ENCODE data around the gene NLGN4X.

NLGN4X gene

DNA sequence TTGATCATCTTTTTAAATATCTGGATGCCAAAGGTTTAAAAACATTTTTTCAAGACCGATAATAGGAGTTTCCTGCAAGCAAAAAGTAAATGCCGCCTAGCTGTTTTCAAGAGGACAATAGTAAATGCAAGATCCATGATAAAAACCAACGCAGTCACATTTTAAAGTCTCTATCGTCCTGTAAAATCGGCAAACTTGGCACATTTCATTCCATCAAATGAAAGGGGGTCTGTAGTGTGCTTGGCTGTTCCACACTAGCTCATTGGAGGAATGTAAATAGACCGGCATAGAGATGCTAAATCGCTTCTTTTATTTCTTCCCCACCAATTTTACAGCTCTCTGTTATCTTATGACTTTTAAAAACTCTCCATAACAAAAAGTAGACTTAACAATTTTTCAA is 202.2 kb downstream of the NLGN4X start:
- H3K4me3 ChIP-seq (ENCODE audit: control insufficient read depth, low read depth, low read length) = no peak overlapping the region
- no peak for TF ChIP-seq CTCF (conservative IDR thresholded peaks at IDR 0.05; ENCODE audit: control insufficient read depth, insufficient read depth, low read depth, low read length)

GRCh38 chrX:6024204-6024603 is 204.5 kb downstream of the NLGN4X start:
- DNase-seq (ENCODE audit: low read depth) = peak; percentile 15
- TF ChIP-seq CTCF (conservative IDR thresholded peaks at IDR 0.05; ENCODE audit: control insufficient read depth, insufficient read depth, low read depth, low read length) = no peak
- H3K4me3 ChIP-seq (ENCODE audit: control insufficient read depth, low read depth, low read length) = no peak overlapping the region

More for the DNA sequence above, 202.2 kb downstream of the NLGN4X start:
- DNase-seq (ENCODE audit: low read depth) = no peak

DNA sequence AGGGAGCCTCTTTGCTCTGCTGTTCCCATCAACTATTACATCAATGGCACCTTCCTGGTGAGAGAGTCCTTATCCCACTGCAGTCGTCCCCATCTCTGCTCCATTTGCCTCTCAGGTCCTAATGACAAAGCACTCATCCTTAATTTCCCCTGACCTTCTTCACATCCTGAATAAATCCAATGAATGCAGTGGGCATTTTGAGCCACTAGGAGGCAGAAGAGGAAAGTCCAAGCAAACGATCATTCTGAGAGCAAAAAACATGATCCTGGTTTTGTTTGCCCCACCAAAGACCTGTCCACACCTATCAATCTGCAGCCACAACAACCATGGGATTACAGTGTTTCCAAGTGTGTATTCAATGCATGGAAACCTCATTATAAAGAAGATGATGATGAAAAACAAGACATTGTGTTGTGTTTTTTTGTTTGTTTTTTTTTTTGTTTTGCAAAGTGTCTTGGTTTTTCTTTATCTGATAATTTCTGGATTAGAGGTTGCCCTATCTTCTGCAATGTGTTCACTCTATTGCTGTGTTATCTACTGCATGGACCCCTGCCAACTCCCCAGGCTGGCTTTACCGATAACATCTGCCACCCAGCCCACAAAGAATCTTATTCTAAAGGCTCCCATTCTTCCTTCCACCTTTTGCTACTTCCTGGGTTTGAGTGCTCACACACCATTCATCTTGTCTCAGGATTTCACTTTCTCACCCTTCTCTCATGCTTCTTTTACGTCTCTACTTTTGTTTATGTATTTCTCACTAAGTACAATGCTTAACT is 207.2 kb downstream of the NLGN4X start:
- DNase-seq (ENCODE audit: low read depth) = peak; percentile 21
- peak; percentile 62 for TF ChIP-seq CTCF (conservative IDR thresholded peaks at IDR 0.05; ENCODE audit: control insufficient read depth, insufficient read depth, low read depth, low read length)
- no peak overlapping the region for H3K4me3 ChIP-seq (ENCODE audit: control insufficient read depth, low read depth, low read length)

- no peak for TF ChIP-seq CTCF (conservative IDR thresholded peaks at IDR 0.05; ENCODE audit: control insufficient read depth, insufficient read depth, low read depth, low read length)
- no peak for DNase-seq (ENCODE audit: low read depth)
- no peak overlapping the region for H3K4me3 ChIP-seq (ENCODE audit: control insufficient read depth, low read depth, low read length)
Measured at GRCh38 chrX:6019076-6019475, 209.6 kb downstream of the NLGN4X start.

DNA sequence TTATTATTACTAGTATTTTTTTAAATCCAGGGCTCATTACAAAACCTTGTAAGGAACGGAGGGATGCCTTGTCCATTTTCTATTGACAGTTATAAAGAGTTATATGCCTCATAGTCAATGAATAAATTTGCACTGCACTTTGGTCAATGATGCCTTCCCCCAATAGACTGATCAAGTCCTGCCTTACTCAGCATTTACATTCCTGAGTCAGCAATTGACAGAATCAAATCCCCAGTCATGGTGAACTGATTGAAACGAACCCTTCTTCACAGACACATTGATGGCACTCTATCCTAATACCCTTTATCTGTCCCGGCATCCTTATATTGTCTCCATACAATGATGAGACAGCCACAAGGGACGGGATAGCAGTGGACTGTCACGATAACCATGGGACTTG is 213.2 kb downstream of the NLGN4X start:
- H3K4me3 ChIP-seq (ENCODE audit: control insufficient read depth, low read depth, low read length) = no peak overlapping the region
- TF ChIP-seq CTCF (conservative IDR thresholded peaks at IDR 0.05; ENCODE audit: control insufficient read depth, insufficient read depth, low read depth, low read length) = no peak
- DNase-seq (ENCODE audit: low read depth) = no peak

GRCh38 chrX:6012357-6012756 is 216.3 kb downstream of the NLGN4X start:
- H3K4me3 ChIP-seq (ENCODE audit: control insufficient read depth, low read depth, low read length) = no peak overlapping the region
- no peak for DNase-seq (ENCODE audit: low read depth)
- TF ChIP-seq CTCF (conservative IDR thresholded peaks at IDR 0.05; ENCODE audit: control insufficient read depth, insufficient read depth, low read depth, low read length) = no peak
